NCI-H1105 (cell line): Measurements from ENCODE around the gene TAF1B.
A peak's percentile ranks its signal among the peaks of the same experiment; 100 is the strongest.
"Not testable (repeated sequence)": the region's sequence is repeated elsewhere in the genome, so short reads cannot be mapped to it uniquely, and the experiment has no call there.

Experiments
- DNase-seq: peaks from one replicate; lab custom pipeline; 2025; lab: John Stamatoyannopoulos, UW

TAF1B gene

DNA sequence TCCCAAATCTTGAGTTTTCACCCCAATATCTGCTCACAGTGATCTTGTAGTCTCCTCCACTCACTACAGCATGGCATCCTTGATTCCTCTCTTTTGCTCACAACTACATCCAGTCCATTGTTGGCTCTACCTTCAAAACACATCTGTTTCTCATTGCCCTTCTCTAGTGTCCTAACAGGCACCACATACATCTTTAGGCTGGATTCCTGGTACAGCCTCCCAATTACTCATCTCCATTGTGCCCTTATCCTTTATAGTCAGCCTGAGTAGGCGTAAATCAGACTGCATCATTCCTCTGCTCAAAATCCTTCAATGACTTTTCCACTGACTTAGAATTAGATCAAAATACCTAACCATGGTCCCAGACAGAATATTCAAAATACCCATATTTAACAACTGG is 10.7 kb upstream of the TAF1B start:
- DNase-seq, result no peak

- not testable (repeated sequence) for DNase-seq
Measured at GRCh38 chr2:9835068-9835467, 8.2 kb upstream of the TAF1B start.

GRCh38 chr2:9836074-9836473 is 7.2 kb upstream of the TAF1B start:
- no peak for DNase-seq

GRCh38 chr2:9836517-9836916 is 6.8 kb upstream of the TAF1B start:
- no peak for DNase-seq

DNA sequence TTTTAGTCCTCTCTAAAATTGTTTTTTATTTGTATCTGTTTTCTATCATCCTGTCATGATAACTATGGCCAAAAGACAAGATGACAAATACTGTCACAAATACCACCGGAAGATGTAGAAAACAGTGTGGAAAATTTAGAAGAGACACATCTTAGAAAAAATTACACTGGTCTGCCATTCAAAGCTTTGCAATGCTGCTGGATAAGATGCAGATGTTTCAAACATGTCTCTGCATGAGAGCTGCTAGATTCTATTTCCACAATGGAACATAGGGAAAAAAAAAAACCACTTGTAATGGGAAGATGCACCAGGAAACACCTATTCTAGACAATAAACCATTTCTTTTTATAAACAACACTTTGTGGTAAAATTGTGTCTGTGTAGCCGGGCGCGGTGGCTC is 5.8 kb upstream of the TAF1B start:
- DNase-seq, result no peak

- DNase-seq, result no peak
Measured at GRCh38 chr2:9838391-9838790, 4.9 kb upstream of the TAF1B start.

- no peak for DNase-seq
Measured at GRCh38 chr2:9842487-9843228, 616 bp upstream of the TAF1B start.

GRCh38 chr2:9844036-9844483 is 786 bp downstream of the TAF1B start:
- DNase-seq, result peak; percentile 2

DNA sequence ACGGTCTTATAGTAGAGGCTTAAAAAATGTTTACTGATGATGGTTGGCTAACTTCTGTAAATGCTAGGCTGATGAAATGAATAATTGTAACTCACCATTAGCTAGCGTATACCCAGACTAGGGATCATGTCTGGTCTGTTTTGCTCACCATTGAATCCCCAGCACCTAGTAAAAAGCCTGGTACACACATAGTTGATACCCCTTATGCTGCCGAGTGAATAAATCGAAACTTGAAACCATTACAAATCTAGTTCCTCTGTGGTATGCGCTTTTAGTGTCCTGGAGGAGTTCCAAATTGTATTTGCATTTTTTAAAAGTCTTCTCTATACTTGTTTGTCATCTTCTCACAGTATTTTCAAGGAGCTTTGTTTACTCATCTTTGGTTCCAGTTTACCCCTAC is 1.3 kb downstream of the TAF1B start:
- DNase-seq, result peak; percentile 9

DNA sequence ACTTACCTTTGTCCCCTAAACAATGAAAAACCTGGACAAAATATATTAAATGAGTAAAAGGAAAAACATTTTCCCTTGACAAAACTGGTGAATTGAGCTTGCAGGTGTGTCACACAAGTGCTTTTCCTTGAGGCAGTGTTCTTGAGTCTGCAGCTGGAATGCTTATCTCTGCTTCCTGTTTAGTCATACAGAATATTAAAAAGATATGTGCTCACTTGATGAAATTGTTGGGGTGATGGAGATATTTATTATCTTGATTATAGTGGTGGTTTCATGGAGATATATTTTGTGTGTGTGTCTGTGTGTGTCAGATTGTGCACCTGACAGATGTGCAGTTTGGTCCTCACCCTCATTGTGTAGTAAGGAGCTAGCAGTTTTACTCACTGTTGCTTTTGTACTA is 3.3 kb downstream of the TAF1B start:
- no peak for DNase-seq

DNA sequence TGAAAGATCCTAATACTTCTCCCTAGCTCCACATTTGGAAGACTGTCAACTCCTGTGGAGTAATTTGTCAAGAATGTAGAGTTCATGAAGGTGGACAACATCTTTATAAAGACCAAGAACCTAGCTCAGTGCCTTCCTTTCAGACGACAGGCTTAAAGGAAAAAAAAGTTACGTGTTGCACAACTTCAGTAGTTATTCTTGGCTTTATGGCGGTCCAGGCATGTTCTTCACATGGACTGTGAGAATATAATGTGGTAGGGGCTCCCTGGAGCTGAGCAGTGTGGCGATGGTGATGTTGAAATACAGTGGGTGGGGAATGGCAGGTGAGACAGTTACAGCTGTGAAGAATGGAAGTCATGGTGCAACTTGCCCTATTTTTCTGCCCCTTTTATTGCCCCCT is 3.9 kb downstream of the TAF1B start:
- no peak for DNase-seq

GRCh38 chr2:9852881-9853280 is 9.6 kb downstream of the TAF1B start:
- DNase-seq, result no peak

DNA sequence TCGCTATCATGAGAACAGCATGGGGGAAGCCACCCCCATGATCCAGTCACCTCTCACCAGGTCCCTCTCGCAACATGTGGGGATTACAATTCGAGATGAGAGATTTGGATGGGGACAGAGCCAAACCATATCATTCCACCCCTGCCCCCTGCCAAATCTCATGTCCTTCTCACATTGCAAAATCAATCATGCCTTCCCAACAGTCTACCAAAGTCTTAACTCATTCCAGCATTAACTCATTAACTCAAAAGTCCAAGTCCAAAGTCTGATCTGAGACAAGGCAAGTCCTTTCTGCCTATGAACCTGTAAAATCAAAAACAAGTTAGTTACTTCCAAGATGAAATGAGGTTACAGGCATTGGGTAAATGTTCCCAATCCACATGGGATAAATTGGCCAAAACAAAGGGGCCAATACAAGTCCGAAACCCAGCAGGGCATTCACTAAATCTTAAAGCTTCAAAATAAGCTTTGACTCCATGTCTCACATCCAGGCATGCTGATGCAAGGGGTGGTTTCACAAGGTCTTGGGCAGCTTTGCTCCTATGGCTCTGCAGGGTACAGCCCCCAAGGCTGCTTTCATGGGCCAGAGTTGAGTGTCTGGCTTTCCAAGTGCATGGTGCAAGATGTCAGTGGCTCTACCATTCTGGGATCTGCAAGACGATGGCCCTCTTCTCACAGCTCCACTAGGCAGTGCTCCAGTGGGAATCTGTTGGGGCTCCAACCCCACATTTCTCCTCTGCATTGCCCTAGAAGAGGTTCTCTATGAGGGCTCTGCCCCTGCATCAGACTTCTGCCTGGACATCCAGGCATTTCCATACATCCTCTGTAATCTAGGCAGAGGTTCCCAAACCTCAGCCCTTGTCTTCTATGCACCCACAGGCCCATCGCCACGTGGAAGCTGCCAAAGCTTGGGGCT is 14.8 kb downstream of the TAF1B start:
- DNase-seq, result no peak

DNA sequence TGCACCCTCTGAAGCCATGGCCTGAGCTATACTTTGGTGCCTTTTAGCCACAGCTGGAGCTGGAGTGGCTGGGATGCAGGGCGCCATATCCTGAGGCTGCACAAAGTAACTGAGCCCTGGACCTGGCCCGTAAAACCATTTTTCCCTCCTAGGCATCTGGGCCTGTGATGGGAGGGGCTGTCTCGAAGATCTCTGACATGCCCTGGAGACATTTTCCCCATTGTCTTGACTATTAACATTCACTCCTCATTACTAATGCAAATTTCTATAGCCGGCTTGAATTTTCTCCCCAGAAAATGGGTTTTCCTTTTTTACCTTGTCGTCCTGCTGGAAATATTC is 15.4 kb downstream of the TAF1B start:
- no peak for DNase-seq

- DNase-seq, result not testable (repeated sequence)
Measured at GRCh38 chr2:9860922-9861580, 17.8 kb downstream of the TAF1B start.

GRCh38 chr2:9867881-9868280 is 24.6 kb downstream of the TAF1B start:
- DNase-seq, result no peak

DNA sequence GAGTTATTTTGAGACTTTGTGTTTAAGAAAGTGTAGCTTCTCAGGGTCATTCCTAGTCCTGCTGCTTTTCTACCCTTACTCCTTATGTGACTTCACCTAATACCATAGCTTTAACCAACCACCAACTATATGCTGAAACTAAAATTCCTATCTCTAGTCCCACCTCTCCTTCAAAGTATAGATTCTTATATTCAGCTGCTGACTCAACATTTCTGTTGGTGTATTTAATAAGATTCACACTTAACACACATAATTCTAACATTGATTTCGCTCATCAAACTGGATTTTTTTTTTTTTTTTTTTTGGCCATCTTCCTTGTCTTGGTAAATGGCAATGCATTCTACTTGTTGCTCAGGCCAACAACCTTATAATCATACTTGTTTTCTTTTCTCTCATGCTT is 30.1 kb downstream of the TAF1B start:
- no peak for DNase-seq

- DNase-seq, result no peak
Measured at GRCh38 chr2:9877026-9877425, 33.8 kb downstream of the TAF1B start.

- no peak for DNase-seq
Measured at GRCh38 chr2:9877726-9878125, 34.5 kb downstream of the TAF1B start.

GRCh38 chr2:9879455-9880194 is 36.4 kb downstream of the TAF1B start:
- no peak for DNase-seq

GRCh38 chr2:9883897-9884296 is 40.6 kb downstream of the TAF1B start:
- DNase-seq, result no peak

DNA sequence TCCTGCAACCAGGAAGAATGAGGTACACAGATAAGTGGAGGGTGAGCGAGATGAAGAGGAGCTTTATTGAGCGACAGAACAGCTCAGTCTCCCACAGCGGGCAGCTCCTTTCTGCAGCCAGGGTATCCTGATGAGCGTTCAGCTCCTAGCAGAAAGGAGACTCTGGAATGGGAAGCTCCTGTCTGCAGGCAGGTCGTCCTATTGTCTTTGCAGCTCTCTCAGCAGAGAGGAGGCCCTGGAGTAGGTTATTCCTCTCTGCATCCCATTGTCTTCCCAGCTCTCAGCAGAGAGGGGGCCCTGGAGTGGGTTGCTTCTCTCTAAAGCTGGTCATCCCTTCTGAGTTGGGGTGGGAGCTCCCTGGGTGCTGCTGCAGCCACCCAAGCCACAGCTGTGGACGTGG is 41.2 kb downstream of the TAF1B start:
- DNase-seq, result no peak
